SU-DHL-6 (cell line): ENCODE data around the gene SEZ6.

Experiments used
- H2AFZ ChIP-seq: fragments of 200-600 bp; sonication (generic); 2 replicates; pipeline ENCODE4 v1.6.1; 2014; ENCODE audit warnings: low read depth, mild to moderate bottlenecking, moderate library complexity, mixed read lengths, antibody characterized with exemption, low read length; ENCODE audit not compliant: severe bottlenecking
- H3F3A ChIP-seq: fragments of 200-600 bp; shearing (Covaris generic); 2 replicates; pipeline ENCODE4 v1.6.0; 2016; ENCODE audit warnings: antibody characterized with exemption, mild to moderate bottlenecking; ENCODE audit not compliant: insufficient read depth
- H3K27ac ChIP-seq: fragments of 200-600 bp; sonication (generic); 2 replicates; pipeline ENCODE4 v1.5.1; 2016; ENCODE audit warnings: low read depth, mild to moderate bottlenecking, low read length, moderate library complexity, mixed read lengths
- H3K27me3 ChIP-seq: fragments of 200-600 bp; sonication (generic), shearing (Covaris generic); 2 replicates; pipeline ENCODE4 v1.6.0; 2014; ENCODE audit warnings: mild to moderate bottlenecking, low read length
- H3K36me3 ChIP-seq: fragments of 200-600 bp; sonication (generic); 2 replicates; pipeline ENCODE4 v1.6.1; 2014; ENCODE audit warnings: mild to moderate bottlenecking, low read length, mixed read lengths
- H3K4me2 ChIP-seq: fragments of 300-600, 200-600 bp; shearing (Covaris generic), sonication (generic); 2 replicates; pipeline ENCODE4 v1.6.0; 2014; ENCODE audit warnings: low read length, low read depth, mild to moderate bottlenecking; ENCODE audit not compliant: poor library complexity, severe bottlenecking
- H3K4me3 ChIP-seq: fragments of 200-600 bp; sonication (generic); 2 replicates; pipeline ENCODE4 v1.5.1; 2014; ENCODE audit warnings: antibody characterized with exemption, low read length, mild to moderate bottlenecking, mixed read lengths; ENCODE audit not compliant: insufficient read depth, poor library complexity, severe bottlenecking
- H3K79me2 ChIP-seq: fragments of 200-600 bp; sonication (generic); 2 replicates; pipeline ENCODE4 v1.6.1; 2014; ENCODE audit warnings: mild to moderate bottlenecking, low read length, moderate library complexity; ENCODE audit not compliant: insufficient read depth
- H3K9ac ChIP-seq: fragments of 200-600 bp; sonication (generic); 2 replicates; pipeline ENCODE4 v1.7.0; 2014; ENCODE audit warnings: mild to moderate bottlenecking, low read length
- H3K9me2 ChIP-seq: fragments of 200-600 bp; sonication (generic); replicated peaks from 2 replicates; pipeline ENCODE4 v1.6.1; 2014; ENCODE audit warnings: low read length; ENCODE audit not compliant: insufficient read depth
- H3K9me3 ChIP-seq: fragments of 200-600 bp; sonication (generic); 2 replicates; pipeline ENCODE4 v1.6.1; 2014; ENCODE audit warnings: low read length, mixed read lengths; ENCODE audit not compliant: insufficient read depth
- H4K20me1 ChIP-seq: fragments of 200-600 bp; sonication (generic); 2 replicates; pipeline ENCODE4 v1.6.1; 2014; ENCODE audit warnings: low read depth, mild to moderate bottlenecking, antibody characterized with exemption, low read length, moderate library complexity, mixed read lengths
- CTCF ChIP-seq: fragments of 200-600 bp; sonication (generic); IDR thresholded peaks from one replicate; pipeline ENCODE4 v1.5.1; 2017; ENCODE audit warnings: antibody characterized with exemption, mild to moderate bottlenecking, low read length, moderate library complexity; ENCODE audit not compliant: insufficient read depth, poor library complexity, severe bottlenecking
- EZH2phosphoT487 ChIP-seq: fragments of 200-600 bp; sonication (generic), shearing (Covaris generic); conservative IDR thresholded peaks from 2 replicates; pipeline ENCODE4 v1.6.1; 2018; ENCODE audit warnings: mild to moderate bottlenecking, antibody characterized with exemption, low read length, moderate library complexity, mixed read lengths

The SEZ6 gene

GRCh38 chr17:28929787-28930186, 76.0 kb downstream of the SEZ6 start:
- no peaks in the 10 kb centered on the region for H3K9me2 ChIP-seq
- no peak overlapping the region for H3K9ac ChIP-seq
- H4K20me1 ChIP-seq = 0 out of 2 replicates have a peak, but pooled peaks cover 7% of the 10 kb centered on the region
- H3F3A ChIP-seq = no peaks in the 10 kb centered on the region
- H3K36me3 ChIP-seq = peaks cover 4% of the 10 kb centered on the region; the same call in 1 of the 2 replicates
- no peaks in the 10 kb centered on the region for H3K27me3 ChIP-seq
- peaks cover 90% of the 10 kb centered on the region for H3K79me2 ChIP-seq
- TF ChIP-seq EZH2phosphoT487 (no peak), CTCF (no peak)
- H3K9me3 ChIP-seq = no peaks in the 10 kb centered on the region
- H2AFZ ChIP-seq = no peak overlapping the region
- H3K27ac ChIP-seq = no peak overlapping the region
- H3K4me3 ChIP-seq = no peak overlapping the region
- H3K4me2 ChIP-seq = no peak overlapping the region

DNA sequence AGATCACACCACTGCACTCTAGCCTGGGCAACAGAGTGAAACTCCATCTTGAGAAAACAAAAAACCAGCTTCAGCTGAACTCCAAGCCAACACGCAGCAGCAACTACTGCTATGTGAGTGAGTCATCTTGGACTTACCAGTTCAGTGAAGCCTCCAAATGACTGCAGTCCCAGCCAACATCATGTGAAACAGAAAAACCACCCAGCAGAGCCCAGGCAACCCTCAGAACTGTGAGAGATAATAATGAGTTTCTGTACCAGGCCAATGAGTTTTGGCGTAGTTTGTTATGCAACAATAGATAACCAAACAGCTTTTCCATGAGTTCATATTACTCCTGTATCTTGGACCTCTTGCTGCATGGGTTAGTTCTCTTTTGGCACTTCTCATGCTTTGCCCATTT, 77.8 kb downstream of the SEZ6 start:
- Histone ChIP-seq H3F3A (no peaks in the 10 kb centered on the region), H3K36me3 (peaks cover 10% of the 10 kb centered on the region), H3K9me2 (no peaks in the 10 kb centered on the region), H3K9me3 (no peaks in the 10 kb centered on the region), H3K79me2 (peaks cover 82% of the 10 kb centered on the region), H3K27ac (no peak overlapping the region), H3K4me2 (no peak overlapping the region), H3K4me3 (no peak overlapping the region), H3K27me3 (no peaks in the 10 kb centered on the region), H2AFZ (no peak overlapping the region), H4K20me1 (0 out of 2 replicates have a peak, but pooled peaks cover 6% of the 10 kb centered on the region), H3K9ac (no peak overlapping the region)
- no peak for TF ChIP-seq CTCF
- TF ChIP-seq EZH2phosphoT487 = no peak

DNA sequence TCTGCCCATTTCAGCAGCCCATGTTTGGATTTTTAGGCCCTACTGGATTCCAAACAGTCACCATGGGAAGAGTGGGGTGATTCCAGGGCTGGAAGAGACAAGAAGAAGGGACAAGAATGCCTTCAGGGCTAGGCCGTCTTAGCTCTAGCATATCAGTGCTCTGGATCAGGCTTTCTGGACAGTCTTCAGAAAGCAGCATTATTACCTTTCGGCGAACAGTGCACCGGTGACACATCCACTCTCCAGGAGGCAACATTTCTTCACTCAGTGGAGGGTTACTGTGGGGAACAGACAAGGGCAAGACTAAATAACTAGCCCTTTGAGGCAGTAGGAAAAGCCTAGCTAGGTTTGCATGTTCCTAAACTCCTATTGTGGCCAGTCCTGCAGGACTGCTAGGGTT, 79.0 kb downstream of the SEZ6 start:
- Histone ChIP-seq H3K27ac (no peak overlapping the region), H3K79me2 (peaks cover 76% of the 10 kb centered on the region), H3K4me3 (no peak overlapping the region), H4K20me1 (0 out of 2 replicates have a peak, but pooled peaks cover 3% of the 10 kb centered on the region), H3K9me3 (no peaks in the 10 kb centered on the region), H3K9me2 (no peaks in the 10 kb centered on the region), H3K36me3 (peaks cover 21% of the 10 kb centered on the region), H3K4me2 (no peak overlapping the region), H3F3A (no peaks in the 10 kb centered on the region), H3K27me3 (no peaks in the 10 kb centered on the region), H3K9ac (no peak overlapping the region), H2AFZ (no peak overlapping the region)
- TF ChIP-seq EZH2phosphoT487 = no peak
- TF ChIP-seq CTCF = no peak

DNA sequence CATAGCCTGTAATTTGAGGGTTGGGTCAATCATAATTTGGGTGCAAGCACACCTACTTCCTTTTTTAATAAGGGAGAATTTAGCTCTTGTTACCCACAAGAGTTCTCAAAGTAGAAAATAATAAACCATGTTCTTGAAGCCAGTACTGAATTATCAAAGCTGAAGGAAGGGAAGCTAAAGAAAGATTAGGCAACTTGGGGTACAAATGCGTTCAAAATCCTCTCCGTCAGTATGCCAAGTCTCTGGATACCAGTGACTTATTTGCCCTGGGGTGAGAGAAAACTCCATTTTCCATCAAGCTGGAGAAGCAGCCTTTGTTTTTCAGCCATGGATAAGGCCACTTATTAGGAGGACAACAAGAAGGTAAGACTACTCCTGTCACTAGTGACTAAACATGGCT, 79.5 kb downstream of the SEZ6 start:
- Histone ChIP-seq H2AFZ (no peak overlapping the region), H3F3A (no peaks in the 10 kb centered on the region), H4K20me1 (0 out of 2 replicates have a peak, but pooled peaks cover 3% of the 10 kb centered on the region), H3K9me3 (no peaks in the 10 kb centered on the region), H3K4me3 (no peak overlapping the region), H3K79me2 (peaks cover 72% of the 10 kb centered on the region), H3K9me2 (no peaks in the 10 kb centered on the region), H3K27me3 (no peaks in the 10 kb centered on the region), H3K4me2 (no peak overlapping the region), H3K36me3 (peaks cover 25% of the 10 kb centered on the region), H3K9ac (no peak overlapping the region), H3K27ac (no peak overlapping the region)
- TF ChIP-seq CTCF = no peak
